Activated gamma-delta T cell treated with Interleukin-2 at 50 U/mL for 16 hours (primary cell): ENCODE results near the gene PCGF2.

Experiments used
- DNase-seq: peaks from one replicate; pipeline ENCODE4 v3.0.0-alpha.2; 2020

The PCGF2 gene

GRCh38 chr17:38701504-38702165 is 46.5 kb downstream of the PCGF2 start:
- peak; percentile 56 for DNase-seq

DNA sequence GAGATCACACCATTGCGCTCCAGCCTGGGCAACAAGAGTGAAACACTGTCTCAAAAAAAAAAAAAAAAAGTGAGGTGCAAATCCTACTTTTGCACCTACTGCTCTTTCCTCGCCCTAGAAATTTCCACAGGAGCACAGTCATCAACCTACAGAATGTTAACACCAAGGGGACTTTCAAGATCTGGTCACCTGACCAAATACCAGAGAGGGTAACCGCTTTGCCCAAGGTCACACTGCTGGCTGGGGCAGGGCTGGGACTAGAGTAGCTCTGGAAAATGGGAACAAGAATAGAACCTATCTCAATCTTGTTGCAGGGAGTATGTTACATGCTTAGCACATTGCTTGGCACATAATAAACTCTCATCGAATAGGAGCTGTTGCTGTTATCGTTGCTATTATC is 49.4 kb downstream of the PCGF2 start:
- no peak for DNase-seq

- DNase-seq, result no peak
Measured at GRCh38 chr17:38697061-38697820, 50.9 kb downstream of the PCGF2 start.

- DNase-seq, result no peak
Measured at GRCh38 chr17:38693700-38694329, 54.3 kb downstream of the PCGF2 start.

GRCh38 chr17:38691154-38691553 is 57.0 kb downstream of the PCGF2 start:
- DNase-seq, result no peak

DNA sequence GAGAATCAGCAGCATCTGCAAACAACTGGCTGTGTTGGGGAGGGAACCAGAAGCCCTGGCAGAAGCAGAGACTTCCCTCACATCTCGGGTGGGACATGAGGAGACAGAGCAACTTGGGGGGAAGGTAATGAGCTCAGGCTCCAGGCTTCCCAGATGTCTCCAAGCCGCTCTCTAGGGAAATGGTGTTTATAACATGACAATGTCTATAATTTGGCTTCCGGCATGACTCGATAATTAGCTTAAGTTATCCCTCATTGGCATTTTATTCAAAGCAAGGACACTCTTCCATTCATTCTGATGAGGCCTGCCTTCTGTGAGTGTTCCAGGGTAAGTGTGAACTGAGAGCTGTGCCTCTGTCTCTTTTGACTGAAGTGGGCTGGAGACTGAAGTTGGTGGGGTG is 57.8 kb downstream of the PCGF2 start:
- DNase-seq, result no peak

DNA sequence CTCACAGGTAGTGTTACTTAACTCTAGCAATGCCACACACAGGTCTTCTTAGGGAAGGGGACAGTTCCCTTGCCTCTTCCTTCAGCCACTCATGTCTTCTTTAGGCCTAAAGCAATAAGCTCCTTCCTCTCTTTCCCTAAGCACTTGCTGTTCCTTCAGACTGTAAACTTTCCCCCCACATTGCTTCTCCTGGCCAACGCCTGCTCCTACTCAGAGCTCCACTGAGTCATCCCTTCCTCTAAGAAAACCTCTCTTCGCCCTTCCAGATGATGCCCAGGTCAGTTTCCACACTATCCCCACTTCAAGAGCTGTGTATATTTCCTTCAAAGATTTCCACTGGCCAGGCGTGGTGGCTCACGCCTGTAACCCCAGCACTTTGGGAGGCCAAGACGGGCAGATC is 60.9 kb downstream of the PCGF2 start:
- no peak for DNase-seq

DNA sequence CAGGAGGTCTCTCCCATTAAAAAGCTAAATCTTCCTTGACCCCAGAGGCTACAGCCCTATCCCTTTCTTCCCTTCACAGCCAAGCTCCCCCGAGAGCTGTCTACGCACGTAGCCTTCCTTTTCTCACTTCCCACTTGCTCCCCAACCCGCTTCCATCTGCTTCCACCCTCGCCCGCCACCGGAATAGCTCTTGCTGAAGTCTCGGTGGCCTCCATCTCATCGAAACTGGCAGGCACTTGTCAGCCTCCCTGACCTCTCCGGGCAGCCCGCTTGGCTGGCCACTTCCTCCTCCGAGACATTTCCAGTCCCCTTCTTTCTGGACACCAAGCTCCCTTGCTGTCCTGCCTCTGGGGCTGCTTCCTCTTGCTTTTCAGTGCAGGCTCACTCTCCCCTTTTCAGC is 62.6 kb downstream of the PCGF2 start:
- DNase-seq, result no peak
